Activated naive CD8-positive, alpha-beta T cell treated with anti-CD3 and anti-CD28 coated beads, Interleukin-2, amount 50 U/mL, for 16 hours (primary cell): ENCODE data around the gene SAP30L.

ENCODE experiments used
- DNase-seq: peaks from one replicate; pipeline ENCODE4 v3.0.0-alpha.2; 2020; ENCODE audit warnings: low read depth, low spot score

Gene SAP30L

GRCh38 chr5:154479944-154480750 lies 34.4 kb downstream of the SAP30L start:
- DNase-seq = no peak

- DNase-seq = no peak
These were observed 35.0 kb downstream of the SAP30L start for GRCh38 chr5:154480847-154481246.

GRCh38 chr5:154481584-154482381 lies 36.0 kb downstream of the SAP30L start:
- DNase-seq = no peak

- DNase-seq = no peak
These were observed 37.0 kb downstream of the SAP30L start for GRCh38 chr5:154482528-154483449.

GRCh38 chr5:154483654-154484392 lies 38.0 kb downstream of the SAP30L start:
- DNase-seq = no peak

- DNase-seq = no peak
These were observed 38.7 kb downstream of the SAP30L start for GRCh38 chr5:154484393-154485095.

GRCh38 chr5:154485096-154485491 lies 39.3 kb downstream of the SAP30L start:
- DNase-seq = no peak

GRCh38 chr5:154485850-154486426 lies 40.1 kb downstream of the SAP30L start:
- no peak for DNase-seq

- DNase-seq = no peak
These were observed 40.6 kb downstream of the SAP30L start for GRCh38 chr5:154486427-154486866.

GRCh38 chr5:154487541-154487940 lies 41.7 kb downstream of the SAP30L start:
- no peak for DNase-seq

- DNase-seq = no peak
These were observed 46.1 kb downstream of the SAP30L start for GRCh38 chr5:154491941-154492340.

- no peak for DNase-seq
These were observed 47.5 kb downstream of the SAP30L start for GRCh38 chr5:154493274-154493673.

- DNase-seq = no peak
These were observed 48.2 kb downstream of the SAP30L start for GRCh38 chr5:154494036-154494435.

GRCh38 chr5:154498591-154498990 lies 52.8 kb downstream of the SAP30L start:
- no peak for DNase-seq

GRCh38 chr5:154498994-154499393 lies 53.2 kb downstream of the SAP30L start:
- DNase-seq = no peak

GRCh38 chr5:154501566-154501965 lies 55.8 kb downstream of the SAP30L start:
- DNase-seq = no peak

- no peak for DNase-seq
These were observed 56.4 kb downstream of the SAP30L start for GRCh38 chr5:154502180-154502579.

- DNase-seq = no peak
These were observed 57.9 kb downstream of the SAP30L start for GRCh38 chr5:154503698-154504039.

GRCh38 chr5:154505567-154505966 lies 59.8 kb downstream of the SAP30L start:
- DNase-seq = no peak

- DNase-seq = no peak
These were observed 60.4 kb downstream of the SAP30L start for GRCh38 chr5:154506049-154506715.
